GM12892 (cell line): ENCODE data around the gene PRDM16.
"Not testable (repeated sequence)": the region's sequence is repeated elsewhere in the genome, so short reads cannot be mapped to it uniquely, and the experiment has no call there.

Experiments
- DNase-seq: peaks from one replicate; pipeline ENCODE4 v3.0.0; 2011; ENCODE audit not compliant: insufficient read length
- FAIRE-seq: peaks from 2 replicates; lab custom pipeline; 2011; peaks lifted over from hg19 to GRCh38; lab: Jason Lieb, UNC
- POLR2A ChIP-seq: IDR thresholded peaks from 2 replicates; pipeline ENCODE4 v1.6.1; 2011; ENCODE audit warnings: low read depth, low read length, control low read depth
- POLR2AphosphoS5 ChIP-seq: IDR thresholded peaks from 2 replicates; pipeline ENCODE4 v1.6.1; 2011; ENCODE audit warnings: low read depth, low read length, control low read depth
- TAF1 ChIP-seq: IDR thresholded peaks from 2 replicates; pipeline ENCODE4 v1.6.1; 2011; ENCODE audit warnings: low read depth, mild to moderate bottlenecking, control low read depth, low read length, borderline replicate concordance

The PRDM16 gene

DNA sequence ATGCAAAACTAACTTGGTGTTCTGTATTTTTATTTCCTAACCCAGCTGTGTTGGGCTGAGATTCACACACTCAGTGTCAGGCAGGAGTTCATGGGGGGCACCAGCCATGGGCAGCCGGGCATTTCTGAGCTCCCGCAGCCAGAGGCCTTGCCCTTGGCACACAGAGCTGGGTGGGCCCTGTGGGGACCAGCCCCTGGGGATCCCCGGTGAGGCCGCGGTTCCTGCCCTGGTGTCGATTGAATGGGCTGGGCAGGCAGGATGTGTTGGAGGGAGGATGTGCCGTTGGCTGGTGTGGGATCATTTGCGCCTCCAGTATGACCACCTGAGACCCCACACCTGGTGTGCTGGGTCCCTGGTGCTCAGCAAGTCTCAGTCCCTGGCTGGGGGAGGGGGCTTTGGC lies 91.0 kb downstream of the PRDM16 start:
- FAIRE-seq (no peak), DNase-seq (no peak)
- TF ChIP-seq TAF1 (no peak), POLR2AphosphoS5 (no peak), POLR2A (no peak)

DNA sequence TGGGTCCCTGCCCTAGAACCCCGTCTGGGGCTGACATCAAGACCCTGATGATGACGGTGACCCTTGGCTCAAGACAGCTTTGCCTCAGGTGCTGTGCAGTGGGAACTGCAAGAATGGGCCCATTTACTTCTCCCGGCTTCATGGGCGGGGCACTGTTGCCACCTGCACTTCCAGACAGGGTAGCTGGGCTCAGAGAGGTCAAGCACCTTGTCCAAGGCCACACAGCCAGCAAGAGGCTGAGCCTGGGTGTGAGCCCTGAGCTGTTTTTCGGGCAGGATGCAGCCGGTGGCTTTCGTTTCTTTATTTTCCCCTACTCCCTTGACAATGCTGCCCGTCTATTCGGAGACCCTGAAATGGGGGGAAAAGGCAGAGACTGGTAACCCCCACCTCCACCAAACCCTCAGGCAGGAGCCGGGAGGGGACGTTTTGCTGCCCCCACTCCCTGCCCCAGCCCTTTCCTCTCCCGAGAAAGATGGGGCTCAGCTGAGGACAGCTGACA lies 91.7 kb downstream of the PRDM16 start:
- FAIRE-seq (no peak), DNase-seq (no peak)
- TF ChIP-seq TAF1 = no peak
- TF ChIP-seq POLR2AphosphoS5 = no peak
- TF ChIP-seq POLR2A = no peak

DNA sequence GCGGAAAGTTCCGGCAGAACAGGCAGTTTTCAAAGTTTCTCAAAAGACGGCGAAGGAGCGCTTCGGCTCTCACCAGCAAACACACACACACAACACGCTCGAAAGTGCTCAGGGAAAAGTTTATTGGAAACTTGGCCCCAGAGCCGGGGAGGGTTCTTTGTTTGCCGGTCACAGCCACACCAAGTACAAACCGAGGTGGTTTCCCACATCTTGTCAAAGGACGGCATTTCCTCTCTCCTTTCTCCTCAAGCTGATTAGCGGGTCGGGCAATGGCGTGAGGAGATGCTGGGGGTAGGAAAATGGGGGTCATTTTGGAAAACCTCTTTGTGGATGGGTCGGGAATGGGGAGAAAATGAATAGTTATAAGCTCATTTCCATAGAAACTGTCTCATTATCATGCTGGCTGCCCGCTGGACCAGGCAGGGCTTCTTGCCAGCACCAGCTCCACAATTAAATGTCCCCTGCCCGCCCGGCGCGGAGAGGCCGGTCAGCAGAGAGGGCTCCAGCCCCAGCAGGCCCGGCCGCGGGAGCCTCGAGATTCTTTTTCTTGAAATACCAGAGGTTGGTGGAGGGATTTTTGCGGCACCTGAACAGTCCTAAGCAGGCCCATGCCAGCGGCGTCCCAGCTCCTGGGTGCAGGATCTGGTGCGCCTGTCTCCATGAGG lies 92.3 kb downstream of the PRDM16 start:
- no peak for FAIRE-seq
- TF ChIP-seq POLR2AphosphoS5 (no peak), TAF1 (no peak), POLR2A (no peak)
- DNase-seq = no peak

DNA sequence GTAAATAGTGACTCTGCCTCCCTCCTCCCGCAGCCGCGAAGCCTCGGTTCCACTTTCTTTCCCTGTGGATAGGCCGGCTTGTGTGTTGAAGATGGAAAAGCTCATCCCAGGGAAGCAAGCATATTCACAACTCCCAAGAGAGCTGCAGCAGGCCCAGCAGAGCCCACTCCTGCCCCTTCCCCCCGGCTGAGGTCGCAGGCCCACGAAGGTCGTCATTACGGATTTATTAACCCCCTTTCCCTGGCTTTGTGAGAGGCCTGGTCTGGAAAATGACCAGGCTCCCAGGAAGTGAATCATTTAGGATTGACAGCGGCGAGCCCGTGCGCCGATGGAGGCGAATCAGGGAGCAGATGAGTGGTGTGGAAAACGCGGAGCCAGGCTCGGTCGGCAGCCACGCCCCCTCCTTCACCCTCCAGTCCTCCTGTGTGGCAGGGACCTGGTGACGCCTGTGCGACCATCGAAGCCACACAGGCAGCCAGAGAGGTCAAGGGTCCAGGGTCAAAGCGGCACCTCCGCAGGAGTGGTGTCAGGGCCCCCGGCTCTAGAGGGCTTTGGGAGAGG lies 93.4 kb downstream of the PRDM16 start:
- no peak for DNase-seq

DNA sequence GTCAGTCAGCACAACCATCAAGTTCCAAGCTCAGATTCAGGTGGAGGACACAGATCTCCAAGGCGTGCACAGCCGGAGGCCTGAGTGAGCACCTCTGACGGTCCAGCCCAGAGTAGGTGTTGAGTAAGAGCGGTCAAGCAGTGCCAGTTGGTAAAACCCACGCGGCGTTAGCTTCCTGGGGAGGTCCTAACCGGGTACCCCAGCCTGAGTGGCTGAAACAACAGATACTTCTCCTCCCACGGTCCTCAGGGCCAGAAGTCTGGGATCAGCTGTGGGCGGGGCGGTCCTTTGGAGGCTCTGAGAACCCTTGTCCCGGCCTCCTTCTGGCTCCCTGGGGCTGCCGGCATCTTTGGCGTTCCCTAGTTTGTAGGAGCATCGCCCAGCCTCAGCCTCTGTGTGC lies 94.4 kb downstream of the PRDM16 start:
- TF ChIP-seq POLR2A (no peak), POLR2AphosphoS5 (no peak), TAF1 (no peak)
- DNase-seq (no peak), FAIRE-seq (no peak)

More for the DNA sequence above, 93.4 kb downstream of the PRDM16 start:
- TF ChIP-seq TAF1 (no peak), POLR2A (no peak), POLR2AphosphoS5 (no peak)
- FAIRE-seq = no peak

DNA sequence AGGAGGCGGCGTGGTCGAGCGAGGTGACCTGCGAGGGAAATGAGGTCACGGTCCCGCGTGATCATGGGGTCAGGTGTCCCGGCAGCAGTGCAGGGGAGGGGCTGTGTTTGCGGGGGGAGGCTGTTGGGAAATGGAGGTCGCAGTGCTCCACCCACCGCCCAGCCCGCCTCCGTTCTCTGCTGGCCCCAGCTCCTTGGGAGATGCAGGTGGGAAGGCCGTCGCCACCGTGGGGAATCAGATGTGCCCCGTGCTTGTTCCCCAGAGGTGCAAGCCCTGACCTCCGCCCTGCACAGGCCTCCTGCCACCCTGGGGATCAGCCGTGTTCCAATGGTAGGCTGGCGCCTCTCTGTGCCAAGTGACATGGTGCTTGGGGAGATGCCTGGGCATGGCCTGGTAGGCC lies 95.7 kb downstream of the PRDM16 start:
- TF ChIP-seq POLR2AphosphoS5 = no peak
- no peak for TF ChIP-seq TAF1
- TF ChIP-seq POLR2A = no peak
- DNase-seq = no peak
- no peak for FAIRE-seq

DNA sequence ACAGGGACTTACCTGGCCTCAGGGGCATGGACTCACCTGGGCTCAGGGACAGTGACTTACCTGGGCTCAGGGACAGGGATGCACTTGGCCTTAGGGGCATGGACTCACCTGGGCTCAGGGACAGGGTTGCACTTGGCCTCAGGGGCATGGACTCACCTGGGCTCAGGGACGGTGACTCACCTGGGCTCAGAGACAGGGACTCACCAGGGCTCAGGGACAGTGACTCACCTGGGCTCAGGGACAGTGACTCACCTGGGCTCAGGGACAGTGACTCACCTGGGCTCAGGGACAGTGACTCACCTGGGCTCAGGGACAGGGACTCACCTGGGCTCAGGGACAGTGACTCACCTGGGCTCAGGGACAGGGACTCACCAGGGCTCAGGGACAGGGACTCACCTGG lies 96.2 kb downstream of the PRDM16 start:
- not testable (repeated sequence) for FAIRE-seq, DNase-seq

DNA sequence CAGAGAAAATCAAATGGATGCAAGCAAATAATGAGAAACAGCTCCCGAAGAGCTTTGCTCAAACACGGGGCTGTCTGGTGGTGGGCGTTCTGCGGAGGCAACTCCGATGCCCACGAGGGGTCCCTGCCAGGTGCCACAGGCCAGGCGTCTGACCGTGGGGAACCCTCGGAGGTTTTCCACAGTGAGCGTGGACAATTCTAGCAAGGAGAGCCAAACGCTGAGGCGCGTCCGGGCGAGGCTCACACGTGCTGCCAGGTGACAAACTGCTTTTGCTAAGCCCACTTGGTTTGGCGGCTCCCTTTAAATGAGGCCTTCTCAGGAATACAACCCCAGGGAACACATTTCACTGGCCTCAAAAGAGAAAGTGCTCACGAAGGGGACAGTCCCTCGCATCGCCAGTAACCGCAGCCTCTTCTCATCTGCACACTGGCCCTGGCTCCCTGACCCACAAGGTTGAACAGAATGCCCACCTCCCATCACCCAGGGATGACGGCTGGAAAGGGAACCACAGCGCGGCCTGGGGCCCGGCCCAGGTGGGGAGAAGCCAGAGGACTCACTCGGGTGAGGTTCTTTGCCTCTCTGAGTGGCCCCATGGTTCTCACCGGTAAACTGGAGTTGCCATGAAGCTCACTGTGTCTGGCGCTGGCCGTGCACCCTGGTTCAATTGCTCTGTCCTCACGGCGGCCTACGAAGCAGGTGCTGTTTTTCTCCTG lies 97.4 kb downstream of the PRDM16 start:
- DNase-seq = no peak
- FAIRE-seq = no peak

DNA sequence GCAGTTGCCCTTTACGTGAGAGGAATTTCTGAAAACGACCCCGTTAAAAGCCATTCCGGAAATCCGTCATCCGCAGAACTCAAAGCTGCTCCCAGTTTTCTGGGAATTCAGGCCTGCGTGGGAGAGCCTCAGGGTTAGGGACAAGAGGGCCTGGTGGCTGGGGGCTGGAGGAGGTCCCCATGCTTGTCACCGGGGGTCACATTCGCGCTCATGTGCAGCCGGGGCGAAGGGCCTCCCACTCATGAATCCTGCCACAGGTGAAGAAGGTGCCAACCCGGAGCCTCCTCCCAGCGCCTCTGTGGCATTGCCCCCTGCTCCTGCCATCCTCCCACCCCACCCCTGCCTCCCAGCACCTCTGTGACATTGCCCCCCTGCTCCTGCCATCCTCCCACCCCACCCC lies 98.3 kb downstream of the PRDM16 start:
- FAIRE-seq (no peak), DNase-seq (no peak)
- TF ChIP-seq POLR2A (no peak), POLR2AphosphoS5 (no peak), TAF1 (no peak)

More for the DNA sequence above, 97.4 kb downstream of the PRDM16 start:
- TF ChIP-seq TAF1 (no peak), POLR2AphosphoS5 (no peak), POLR2A (no peak)

DNA sequence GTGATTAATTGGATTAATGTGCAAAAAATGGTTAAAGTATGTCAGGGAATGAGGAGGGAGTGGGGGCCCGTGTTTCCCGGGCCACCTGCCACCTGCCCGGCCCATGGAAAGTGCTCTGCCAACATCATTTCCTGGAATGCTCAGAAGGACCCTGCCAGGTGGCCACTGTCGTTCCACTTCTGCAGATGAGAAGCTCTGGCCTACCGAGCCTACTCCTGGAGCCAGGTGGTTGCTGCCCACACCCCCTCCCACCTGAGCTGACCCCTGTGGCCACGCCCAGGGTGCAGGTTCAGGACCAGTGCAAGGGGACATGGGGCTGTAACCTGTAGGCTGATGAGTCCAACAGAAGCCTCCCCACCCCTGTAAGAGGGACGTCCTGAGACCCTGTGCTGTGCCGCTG lies 99.7 kb downstream of the PRDM16 start:
- no peak for TF ChIP-seq POLR2A
- TF ChIP-seq TAF1 = no peak
- TF ChIP-seq POLR2AphosphoS5 = no peak
- DNase-seq (no peak), FAIRE-seq (no peak)

DNA sequence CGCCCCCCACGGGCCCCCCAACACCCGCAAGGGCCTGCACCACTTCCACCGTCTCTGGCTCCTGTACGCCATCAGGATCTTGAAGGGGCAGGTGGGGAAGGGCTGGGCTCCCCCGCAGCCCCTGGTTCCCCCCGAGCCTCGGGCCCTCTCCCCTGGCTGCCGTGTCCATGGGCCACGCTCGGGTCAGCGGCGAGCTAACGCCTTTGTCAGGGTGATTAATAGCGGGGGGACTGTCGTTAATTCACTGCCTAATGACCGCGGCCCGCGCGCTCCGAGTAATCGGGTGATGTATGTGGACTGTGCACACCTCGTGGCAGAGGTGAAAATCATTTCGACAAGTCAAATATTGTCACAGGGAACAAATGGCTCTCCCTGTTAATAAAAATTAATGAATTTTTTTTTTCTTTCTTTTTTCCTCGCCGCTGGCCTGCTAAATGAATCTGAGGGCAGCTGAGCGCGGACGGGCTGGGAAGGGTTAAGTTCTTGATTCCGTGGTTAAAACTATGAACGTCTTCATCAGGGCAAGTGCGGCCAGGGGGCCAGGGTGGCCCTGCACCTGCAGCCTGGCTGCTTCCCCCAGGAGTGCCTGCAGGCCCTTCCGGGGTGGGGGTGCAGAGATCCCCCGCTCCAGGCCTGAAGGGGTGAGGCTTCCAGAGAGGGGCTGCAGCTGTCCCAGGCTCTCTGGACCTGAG lies 100.8 kb downstream of the PRDM16 start:
- no peak for FAIRE-seq
- TF ChIP-seq POLR2AphosphoS5 = no peak
- no peak for TF ChIP-seq POLR2A
- no peak for TF ChIP-seq TAF1
- no peak for DNase-seq

DNA sequence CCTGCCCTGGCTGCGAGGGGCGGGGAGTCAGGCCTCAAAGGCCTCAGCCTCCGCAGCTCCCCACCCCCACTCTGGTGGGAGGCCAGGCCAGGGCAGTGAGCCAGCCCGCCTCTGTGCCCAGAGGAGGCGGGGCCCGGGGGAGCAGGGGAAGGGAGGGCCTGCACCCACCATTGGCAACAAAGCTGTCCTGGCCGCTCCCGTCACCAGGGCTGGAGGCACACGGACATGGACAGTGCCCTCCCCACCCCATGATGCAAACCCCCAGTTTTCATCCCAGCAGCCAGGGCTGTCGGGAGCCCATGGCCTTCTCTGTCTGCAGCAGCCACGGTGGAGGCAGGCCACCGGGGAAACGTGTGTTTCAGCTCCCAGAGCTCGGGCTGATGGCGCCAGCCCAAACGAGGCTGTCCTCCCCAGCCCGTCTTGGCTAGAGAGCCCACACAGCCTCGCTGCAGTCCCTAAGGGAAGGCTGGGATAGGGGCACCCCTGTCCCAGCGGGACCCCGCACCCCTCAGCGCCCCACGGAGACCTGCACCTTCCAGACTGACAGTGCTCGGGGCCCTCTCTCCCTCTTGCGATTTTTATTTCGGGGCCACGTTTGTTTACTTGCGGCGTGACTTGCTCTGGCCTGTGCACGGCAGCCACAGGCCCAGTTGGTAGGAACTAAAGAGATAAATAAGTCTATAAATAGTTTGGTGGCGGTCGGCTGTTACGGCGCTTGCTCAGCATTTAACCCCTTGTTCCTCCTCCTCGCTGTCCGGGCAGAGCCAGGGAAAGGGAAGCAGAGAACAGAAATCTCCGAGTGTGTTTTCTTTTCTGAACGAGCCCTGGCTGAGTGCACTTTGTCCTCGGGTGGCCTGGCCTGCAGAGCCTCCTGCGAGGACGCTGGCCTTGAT lies 101.8 kb downstream of the PRDM16 start:
- FAIRE-seq = no peak
- DNase-seq = no peak
- TF ChIP-seq POLR2AphosphoS5 (no peak), POLR2A (no peak), TAF1 (no peak)
